ENCODE data around the gene MPPED1. TPM values are rescaled to one million over a fixed set of nuclear protein-coding genes. Genes with fewer than 3 reads are reported as not detected.

MPPED1 gene
- total RNA-seq, 1 experiment from 2014 or later = 0.28 TPM

- WGBS (ENCODE audit: extremely low coverage, insufficient read length, low lambda C conversion rate) = no CpG with 5 or more reads among the region's 3 CpGs
- Histone ChIP-seq H3K14ac (ENCODE audit: insufficient read depth, low read length) (no peak overlapping the region), H3K9ac (ENCODE audit: extremely low read depth, insufficient read length, low read length) (no peak overlapping the region), H2AFZ (ENCODE audit: low read length) (no peak overlapping the region), H4K8ac (replicated peaks; ENCODE audit: insufficient read length, low read depth, low read length) (no peak overlapping the region), H3K4me2 (ENCODE audit: insufficient read depth, insufficient read length, low read length) (no peak overlapping the region), H3K79me1 (ENCODE audit: insufficient read depth, low read depth, low read length, poor library complexity, severe bottlenecking) (no peaks in the 10 kb centered on the region), H3K4ac (ENCODE audit: low read depth, low read length) (no peak overlapping the region), H3K27me3 (ENCODE audit: insufficient read depth, low read length) (no peaks in the 10 kb centered on the region; the same call in 1 of the 2 replicates), H3K4me1 (ENCODE audit: insufficient read depth, low read length) (no peaks in the 10 kb centered on the region), H3K27ac (ENCODE audit: insufficient read length, low read depth, low read length) (no peak overlapping the region), H4K91ac (ENCODE audit: insufficient read length, low read depth, low read length) (no peak overlapping the region), H3K23ac (ENCODE audit: insufficient read length, low read depth, low read length) (no peak overlapping the region), H2BK12ac (ENCODE audit: insufficient read length, low read depth, low read length) (no peak overlapping the region), H3K56ac (ENCODE audit: insufficient read length, low read depth, low read length) (no peak overlapping the region), H3K9me3 (ENCODE audit: control insufficient read depth, low read depth, low read length) (no peaks in the 10 kb centered on the region), H3K79me2 (ENCODE audit: insufficient read depth, low read length) (no peaks in the 10 kb centered on the region), H2AK5ac (ENCODE audit: insufficient read length, low read length) (no peak overlapping the region), H2BK15ac (ENCODE audit: low read depth, low read length) (no peak overlapping the region), H3K23me2 (ENCODE audit: insufficient read length, low read depth, low read length, poor library complexity, severe bottlenecking) (peaks cover 3% of the 10 kb centered on the region), H4K5ac (ENCODE audit: insufficient read length, low read depth, low read length) (no peak overlapping the region), H2BK5ac (ENCODE audit: insufficient read length, low read length) (no peak overlapping the region), H4K20me1 (ENCODE audit: control insufficient read depth, insufficient read depth, insufficient read length) (no peaks in the 10 kb centered on the region), H2BK120ac (ENCODE audit: low read depth, low read length, poor library complexity, severe bottlenecking) (no peak overlapping the region), H2BK20ac (ENCODE audit: low read depth, low read length, poor library complexity, severe bottlenecking) (no peak overlapping the region), H3T11ph (ENCODE audit: low read length) (no peak overlapping the region), H3K18ac (ENCODE audit: insufficient read length, low read depth, low read length) (no peak overlapping the region)
- no peak overlapping the region for H3K27ac Mint-ChIP-seq
- no peak for DNase-seq
- no peak overlapping the region for H3K4me3 Mint-ChIP-seq
- H3K9me3 Mint-ChIP-seq = no peaks in the 10 kb centered on the region
- H3K4me1 Mint-ChIP-seq = peaks cover 0 to 17% of the 10 kb centered on the region in 2 experiments; a peak in 2 of 4 replicates
- no peaks in the 10 kb centered on the region for H3K36me3 Mint-ChIP-seq (ENCODE audit: insufficient read depth in 1 of 3, low read depth in 3 of 3)
- H3K27me3 Mint-ChIP-seq (ENCODE audit: low read depth) = peaks cover 16% of the 10 kb centered on the region
- TF ChIP-seq CTCF (conservative IDR thresholded peaks at IDR 0.05) = no peak
Measured at GRCh38 chr22:43401661-43402060, 10.2 kb upstream of the MPPED1 start.

Measured in H9 (cell line).